PC-9 (cell line): ENCODE measurements around the gene POMZP3.
"Not testable (repeated sequence)": the region's sequence is repeated elsewhere in the genome, so short reads cannot be mapped to it uniquely, and the experiment has no call there.

ENCODE experiments used
- CTCF ChIP-seq: fragments of 200-600 bp; sonication (generic); conservative IDR thresholded peaks from 2 replicates; pipeline ENCODE4 v1.6.1; 2017; ENCODE audit warnings: mixed run types, antibody characterized with exemption, mild to moderate bottlenecking, moderate library complexity
- EZH2 ChIP-seq: fragments of 200-600 bp; sonication (generic); IDR thresholded peaks from 2 replicates; pipeline ENCODE4 v1.8.0; 2017; ENCODE audit warnings: antibody characterized with exemption, low read depth

GRCh38 chr7:76568742-76569141 is 58.3 kb downstream of the POMZP3 start:
- TF ChIP-seq CTCF, EZH2: not testable (repeated sequence)
